Colonic mucosa (tissue), 4 donors: ENCODE measurements around the gene CTU1. TPM values are rescaled to one million over a fixed set of nuclear protein-coding genes. Genes with fewer than 3 reads are reported as not detected.

ENCODE experiments used
- DNase-seq: peaks from one replicate; pipeline ENCODE4 v3.0.0-alpha.2; 2020
- H3K27ac ChIP-seq: fragments of 200-600 bp; one replicate; pipeline ENCODE4 v1.8.0; 2021
- H3K27me3 ChIP-seq: fragments of 200-600 bp; one replicate; pipeline ENCODE4 v1.8.0; 2021
- H3K36me3 ChIP-seq: fragments of 200-600 bp; one replicate; pipeline ENCODE4 v1.8.0; 2021
- H3K4me1 ChIP-seq: fragments of 200-600 bp; one replicate; pipeline ENCODE4 v1.8.0; 2021; ENCODE audit warnings: mild to moderate bottlenecking
- H3K4me3 ChIP-seq: fragments of 200-600 bp; one replicate; pipeline ENCODE4 v1.8.0; 2021
- H3K9ac ChIP-seq, 2 donors: one replicate each; pipeline ENCODE4 v1.7.0; 2013; ENCODE audit warnings: control low read depth in 2 of 2, low read depth in 2 of 2, low read length in 2 of 2
- H3K9me3 ChIP-seq: fragments of 200-600 bp; one replicate; pipeline ENCODE4 v1.8.0; 2021
- CTCF ChIP-seq: fragments of 200-600 bp; IDR thresholded peaks from one replicate; pipeline ENCODE4 v1.8.0; 2022; ENCODE audit warnings: antibody characterized with exemption, mild to moderate bottlenecking
- intact Hi-C: fragments of 100-400 bp; cut with DNase I; formaldehyde crosslinking; loops from one replicate; pipeline ENCODE4 v1.14.1; 2022
- total RNA-seq, 2 donors: library from RNA; stranded (reverse); fragmentation: NEBNext Ultra II Directional in 1 of 2; extraction: Animal tissue kit (Norgen Biotek cat#: 25700) in 1 of 2; gene quantifications; one replicate each; pipeline ENCODE4 v1.2.1, GENCODE V29; 2021
- donor health status: healthy.
- donor health status: DM: no; HTN: no; CAD: no.
- donor health status: DM: no; HTN: no; CAD: no.

The CTU1 gene
- total RNA-seq, 2 donors from 2014 or later: 6.1 to 11.8 TPM

DNA sequence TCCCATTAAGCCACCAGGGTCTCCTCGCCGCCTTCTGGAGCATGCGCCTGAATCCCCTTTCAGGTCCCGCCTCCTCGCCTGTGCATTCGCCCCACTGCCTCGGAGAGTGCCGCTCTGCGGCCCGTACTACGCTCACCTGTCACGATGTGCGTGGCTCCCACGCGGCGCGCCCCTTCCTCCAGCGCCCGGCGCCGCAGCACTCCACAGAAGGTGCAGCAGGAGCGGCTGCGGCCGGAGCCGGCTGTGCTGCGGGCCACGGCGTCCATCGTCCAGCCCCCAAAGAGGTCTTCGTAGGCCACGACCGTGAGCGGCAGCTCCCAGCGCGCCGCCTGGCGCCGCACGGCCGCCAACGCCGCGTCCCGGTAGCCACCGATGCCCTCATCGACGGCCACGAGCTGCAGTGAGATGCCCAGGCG, 4.3 kb downstream of the CTU1 start:
- Histone ChIP-seq H3K27ac (no peak overlapping the region), H3K4me3 (no peak overlapping the region), H3K4me1 (peaks cover 6% of the 10 kb centered on the region), H3K27me3 (no peaks in the 10 kb centered on the region), H3K9ac (no peak overlapping the region), H3K9me3 (no peaks in the 10 kb centered on the region), H3K36me3 (no peaks in the 10 kb centered on the region)
- no peak for TF ChIP-seq CTCF
- DNase-seq: no peak
- intact Hi-C loops: no loop called here

DNA sequence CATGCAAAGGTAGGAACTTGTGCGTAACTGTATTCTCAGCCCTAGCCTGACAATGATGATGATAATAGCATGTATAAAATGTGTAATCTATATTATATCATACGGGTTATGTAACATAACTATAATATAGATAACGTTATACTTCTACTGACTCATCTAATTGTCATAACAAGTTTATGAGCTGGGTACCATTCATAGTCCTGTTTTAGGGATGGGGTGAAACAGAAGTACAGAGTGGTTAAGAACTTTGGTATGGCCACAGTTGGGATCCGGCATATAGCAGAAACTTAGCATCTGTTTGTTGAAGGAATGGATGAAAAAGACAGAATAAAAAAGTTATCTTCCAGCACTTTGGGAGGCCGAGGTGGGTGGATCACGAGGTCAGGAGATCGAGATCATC, 5.2 kb downstream of the CTU1 start:
- no peaks in the 10 kb centered on the region for H3K9me3 ChIP-seq
- DNase-seq: no peak
- H3K36me3 ChIP-seq: no peaks in the 10 kb centered on the region
- no peaks in the 10 kb centered on the region for H3K27me3 ChIP-seq
- H3K4me1 ChIP-seq: peaks cover 6% of the 10 kb centered on the region
- intact Hi-C loops: no loop called here
- no peak for TF ChIP-seq CTCF
- no peak overlapping the region for H3K9ac ChIP-seq
- H3K4me3 ChIP-seq: no peak overlapping the region
- H3K27ac ChIP-seq: no peak overlapping the region

GRCh38 chr19:51101171-51101865, 6.9 kb downstream of the CTU1 start:
- Histone ChIP-seq H3K4me3 (no peak overlapping the region), H3K9me3 (no peaks in the 10 kb centered on the region), H3K27me3 (no peaks in the 10 kb centered on the region), H3K36me3 (no peaks in the 10 kb centered on the region), H3K9ac (no peak overlapping the region), H3K27ac (no peak overlapping the region), H3K4me1 (no peaks in the 10 kb centered on the region)
- TF ChIP-seq CTCF: no peak
- intact Hi-C loops: no loop called here
- DNase-seq: no peak

DNA sequence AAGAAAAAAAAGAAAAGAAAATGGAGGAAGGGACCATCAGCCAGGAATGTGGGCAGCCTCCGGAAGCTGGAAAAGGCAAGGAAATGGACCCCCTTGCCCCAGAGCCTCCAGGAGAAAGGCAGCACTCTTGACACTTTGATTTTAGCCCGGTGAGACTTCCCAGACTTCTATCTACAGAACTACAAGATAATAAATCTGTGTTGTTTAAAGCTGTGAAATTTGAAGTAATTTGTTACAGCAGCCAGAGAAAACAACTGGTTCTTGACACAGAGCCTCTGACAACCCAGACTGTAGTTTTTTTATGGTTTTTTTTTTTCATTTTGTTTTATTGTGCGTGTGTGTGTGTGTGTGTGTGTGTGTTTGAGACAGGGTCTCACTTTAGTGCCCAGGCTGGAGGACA, 7.6 kb downstream of the CTU1 start:
- H3K9ac ChIP-seq: no peak overlapping the region
- TF ChIP-seq CTCF: no peak
- DNase-seq: no peak
- H3K27ac ChIP-seq: no peak overlapping the region
- no peaks in the 10 kb centered on the region for H3K36me3 ChIP-seq
- no peaks in the 10 kb centered on the region for H3K4me1 ChIP-seq
- no peaks in the 10 kb centered on the region for H3K27me3 ChIP-seq
- no peaks in the 10 kb centered on the region for H3K9me3 ChIP-seq
- H3K4me3 ChIP-seq: no peak overlapping the region
- intact Hi-C loops: no loop called here

DNA sequence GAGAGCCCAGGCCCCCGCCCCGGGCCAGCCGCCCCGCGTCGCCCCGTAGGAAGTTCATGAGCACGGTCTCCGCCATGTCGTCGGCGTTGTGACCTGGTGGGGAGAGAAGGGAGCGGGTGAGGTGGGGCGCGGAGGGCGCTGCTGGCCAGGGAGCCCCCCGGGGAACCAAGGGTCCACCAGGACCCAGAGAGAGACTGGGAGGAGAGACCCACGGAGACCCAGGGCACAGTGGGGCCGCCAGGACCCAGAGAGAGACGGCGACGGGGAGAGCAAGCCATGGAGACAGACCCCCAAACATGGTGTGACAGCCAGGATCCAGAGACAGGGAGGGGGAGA, 9.2 kb downstream of the CTU1 start:
- no peaks in the 10 kb centered on the region for H3K9me3 ChIP-seq
- H3K36me3 ChIP-seq: no peaks in the 10 kb centered on the region
- no peak overlapping the region for H3K27ac ChIP-seq
- TF ChIP-seq CTCF: no peak
- H3K27me3 ChIP-seq: no peaks in the 10 kb centered on the region
- no peak overlapping the region for H3K4me3 ChIP-seq
- H3K9ac ChIP-seq: no peak overlapping the region
- DNase-seq: no peak
- no peaks in the 10 kb centered on the region for H3K4me1 ChIP-seq
- intact Hi-C loops: loop anchor here (5.0 kb wide), 1 partner anchor 167 kb away; no protein-coding TSS in a partner anchor
